ENCODE measurements around the gene AHR. TPM values are rescaled to one million over a fixed set of nuclear protein-coding genes. Genes with fewer than 3 reads are reported as not detected.
"Not testable (repeated sequence)": the region's sequence is repeated elsewhere in the genome, so short reads cannot be mapped to it uniquely, and the experiment has no call there.

AHR gene
- total RNA-seq, 1 experiment from 2014 or later = 39.0 TPM

DNA sequence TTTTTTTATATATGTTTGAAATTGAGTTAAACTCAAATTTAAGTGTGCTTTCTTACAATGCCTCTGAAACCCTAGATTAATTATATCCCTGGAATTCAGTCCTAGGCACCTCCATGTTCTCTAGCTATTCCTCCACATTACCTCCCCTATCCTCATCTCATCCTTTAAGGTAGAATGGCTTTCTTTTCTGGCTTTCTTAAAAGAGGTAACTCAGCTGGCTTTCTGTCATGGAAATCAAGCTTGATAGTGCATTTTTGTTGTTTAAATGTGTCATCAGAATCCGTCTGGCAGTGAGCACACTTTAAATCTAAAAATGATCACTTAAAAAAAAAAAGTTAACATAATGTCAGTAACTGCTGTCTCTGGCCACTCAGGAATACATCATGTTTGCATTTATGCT, 42.2 kb downstream of the AHR start:
- H3K36me3 Mint-ChIP-seq (ENCODE audit: insufficient read depth, unreplicated experiment) = peaks cover 32% of the 10 kb centered on the region
- Histone ChIP-seq H3K9me3 (no peaks in the 10 kb centered on the region), H3K4me1 (no peaks in the 10 kb centered on the region), H3K27me3 (replicated peaks; ENCODE audit: control insufficient read depth, insufficient read depth, low read length) (no peaks in the 10 kb centered on the region), H3K36me3 (ENCODE audit: control insufficient read depth, insufficient read depth, low read length) (peaks cover 3% of the 10 kb centered on the region; the same call in 1 of the 2 replicates), H3K4me3 (ENCODE audit: low read depth, low read length) (no peak overlapping the region)
- H3K4me1 Mint-ChIP-seq (ENCODE audit: low read depth, unreplicated experiment) = no peaks in the 10 kb centered on the region
- no peak for DNase-seq
- no peaks in the 10 kb centered on the region for H3K9me3 Mint-ChIP-seq (ENCODE audit: unreplicated experiment)
- H3K4me3 Mint-ChIP-seq (ENCODE audit: unreplicated experiment) = no peak overlapping the region
- no TSS peak for BruUV-seq (replicated peaks)
- TF ChIP-seq, protein P1, sequence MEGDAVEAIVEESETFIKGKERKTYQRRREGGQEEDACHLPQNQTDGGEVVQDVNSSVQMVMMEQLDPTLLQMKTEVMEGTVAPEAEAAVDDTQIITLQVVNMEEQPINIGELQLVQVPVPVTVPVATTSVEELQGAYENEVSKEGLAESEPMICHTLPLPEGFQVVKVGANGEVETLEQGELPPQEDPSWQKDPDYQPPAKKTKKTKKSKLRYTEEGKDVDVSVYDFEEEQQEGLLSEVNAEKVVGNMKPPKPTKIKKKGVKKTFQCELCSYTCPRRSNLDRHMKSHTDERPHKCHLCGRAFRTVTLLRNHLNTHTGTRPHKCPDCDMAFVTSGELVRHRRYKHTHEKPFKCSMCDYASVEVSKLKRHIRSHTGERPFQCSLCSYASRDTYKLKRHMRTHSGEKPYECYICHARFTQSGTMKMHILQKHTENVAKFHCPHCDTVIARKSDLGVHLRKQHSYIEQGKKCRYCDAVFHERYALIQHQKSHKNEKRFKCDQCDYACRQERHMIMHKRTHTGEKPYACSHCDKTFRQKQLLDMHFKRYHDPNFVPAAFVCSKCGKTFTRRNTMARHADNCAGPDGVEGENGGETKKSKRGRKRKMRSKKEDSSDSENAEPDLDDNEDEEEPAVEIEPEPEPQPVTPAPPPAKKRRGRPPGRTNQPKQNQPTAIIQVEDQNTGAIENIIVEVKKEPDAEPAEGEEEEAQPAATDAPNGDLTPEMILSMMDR (IDR thresholded peaks at IDR 0.05; ENCODE audit: insufficient read depth in 1 of 2, low read depth in 1 of 2, low read length in 1 of 2, severe bottlenecking in 1 of 2, unreplicated experiment in 1 of 2) = no peak
- ChIA-PET POLR2A (no interaction called here), CTCF (no interaction called here)
- H3K27me3 Mint-ChIP-seq (ENCODE audit: insufficient read depth, unreplicated experiment) = no peaks in the 10 kb centered on the region
- intact Hi-C loops (cut with micrococcal nuclease; ENCODE audit: unreplicated experiment) = no loop called here
- no peak overlapping the region for H3K27ac Mint-ChIP-seq (ENCODE audit: unreplicated experiment)

DNA sequence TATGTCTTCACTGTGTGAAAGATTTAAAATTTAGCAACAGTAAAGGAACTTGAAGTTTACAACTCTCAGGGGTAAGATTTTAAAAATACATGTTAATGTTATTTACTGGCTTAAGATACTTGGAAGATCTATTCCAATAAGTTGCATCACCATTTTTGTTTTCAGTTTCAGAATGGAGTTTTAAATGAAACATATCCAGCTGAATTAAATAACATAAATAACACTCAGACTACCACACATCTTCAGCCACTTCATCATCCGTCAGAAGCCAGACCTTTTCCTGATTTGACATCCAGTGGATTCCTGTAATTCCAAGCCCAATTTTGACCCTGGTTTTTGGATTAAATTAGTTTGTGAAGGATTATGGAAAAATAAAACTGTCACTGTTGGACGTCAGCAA, 44.3 kb downstream of the AHR start:
- no peaks in the 10 kb centered on the region for H3K4me1 Mint-ChIP-seq (ENCODE audit: low read depth, unreplicated experiment)
- no TSS peak for BruUV-seq (replicated peaks)
- intact Hi-C loops (cut with micrococcal nuclease; ENCODE audit: unreplicated experiment) = no loop called here
- H3K9me3 ChIP-seq = no peaks in the 10 kb centered on the region
- no peak overlapping the region for H3K4me3 ChIP-seq (ENCODE audit: low read depth, low read length)
- POLR2A ChIA-PET = no interaction called here
- CTCF ChIA-PET = no interaction called here
- no peaks in the 10 kb centered on the region for H3K4me1 ChIP-seq
- H3K9me3 Mint-ChIP-seq (ENCODE audit: unreplicated experiment) = peaks cover 5% of the 10 kb centered on the region
- no peaks in the 10 kb centered on the region for H3K27me3 Mint-ChIP-seq (ENCODE audit: insufficient read depth, unreplicated experiment)
- no peak overlapping the region for H3K27ac Mint-ChIP-seq (ENCODE audit: unreplicated experiment)
- no peak overlapping the region for H3K4me3 Mint-ChIP-seq (ENCODE audit: unreplicated experiment)
- H3K36me3 ChIP-seq (ENCODE audit: control insufficient read depth, insufficient read depth, low read length) = peaks cover 3% of the 10 kb centered on the region; the same call in 1 of the 2 replicates
- TF ChIP-seq, protein P1 (IDR thresholded peaks at IDR 0.05; ENCODE audit: insufficient read depth in 1 of 2, low read depth in 1 of 2, low read length in 1 of 2, severe bottlenecking in 1 of 2, unreplicated experiment in 1 of 2) = no peak
- H3K36me3 Mint-ChIP-seq (ENCODE audit: insufficient read depth, unreplicated experiment) = peaks cover 26% of the 10 kb centered on the region
- H3K27me3 ChIP-seq (replicated peaks; ENCODE audit: control insufficient read depth, insufficient read depth, low read length) = no peaks in the 10 kb centered on the region
- no peak for DNase-seq

DNA sequence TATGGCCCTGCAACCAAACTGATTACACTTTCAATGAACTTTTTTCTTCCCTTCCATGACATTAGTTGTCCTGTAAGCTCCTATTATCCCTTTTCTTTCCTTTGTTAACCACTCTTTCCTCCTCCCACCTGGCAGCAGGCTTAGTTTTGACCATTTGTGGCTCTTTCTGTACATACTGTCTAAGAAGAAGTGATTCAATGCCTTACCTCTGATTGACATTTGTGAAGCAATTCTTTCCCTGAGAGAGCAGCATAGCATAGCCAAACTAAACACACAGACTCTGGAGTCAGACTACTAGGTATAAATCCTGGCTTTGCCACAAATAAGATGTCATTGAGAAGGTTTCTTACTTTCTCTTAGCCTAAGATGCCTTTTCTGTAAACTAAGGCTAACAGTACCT, 48.9 kb downstream of the AHR start:
- POLR2A ChIA-PET = no interaction called here
- Mint-ChIP-seq H3K27me3 (ENCODE audit: insufficient read depth, unreplicated experiment) (no peaks in the 10 kb centered on the region), H3K9me3 (ENCODE audit: unreplicated experiment) (peaks cover 27% of the 10 kb centered on the region), H3K4me1 (ENCODE audit: low read depth, unreplicated experiment) (no peaks in the 10 kb centered on the region), H3K36me3 (ENCODE audit: insufficient read depth, unreplicated experiment) (peaks cover 24% of the 10 kb centered on the region), H3K27ac (ENCODE audit: unreplicated experiment) (no peak overlapping the region), H3K4me3 (ENCODE audit: unreplicated experiment) (no peak overlapping the region)
- Histone ChIP-seq H3K36me3 (ENCODE audit: control insufficient read depth, insufficient read depth, low read length) (no peaks in the 10 kb centered on the region), H3K4me1 (no peaks in the 10 kb centered on the region), H3K4me3 (ENCODE audit: low read depth, low read length) (no peak overlapping the region), H3K27me3 (replicated peaks; ENCODE audit: control insufficient read depth, insufficient read depth, low read length) (no peaks in the 10 kb centered on the region), H3K9me3 (peaks cover 8% of the 10 kb centered on the region)
- no peak for DNase-seq
- TF ChIP-seq, protein P1 (IDR thresholded peaks at IDR 0.05; ENCODE audit: insufficient read depth in 1 of 2, low read depth in 1 of 2, low read length in 1 of 2, severe bottlenecking in 1 of 2, unreplicated experiment in 1 of 2) = no peak
- CTCF ChIA-PET = no interaction called here
- intact Hi-C loops (cut with micrococcal nuclease; ENCODE audit: unreplicated experiment) = no loop called here
- BruUV-seq (replicated peaks) = no TSS peak

DNA sequence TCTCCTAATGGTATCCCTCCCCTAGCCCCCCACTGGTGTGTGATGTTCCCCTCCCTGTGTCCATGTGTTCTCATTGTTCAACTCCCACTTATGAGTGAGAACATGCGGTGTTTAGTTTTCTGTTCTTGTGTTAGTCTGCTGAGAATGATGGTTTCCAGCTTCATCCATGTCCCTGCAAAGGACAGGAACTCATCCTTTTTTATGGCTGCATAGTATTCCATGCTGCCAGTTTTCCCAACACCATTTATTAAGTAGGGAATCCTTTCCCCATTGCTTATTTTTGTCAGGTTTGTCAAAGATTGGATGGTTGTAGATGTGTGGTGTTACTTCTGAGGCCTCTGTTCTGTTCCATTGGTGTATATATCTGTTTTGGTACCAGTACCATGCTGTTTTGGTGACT, 50.5 kb downstream of the AHR start:
- H3K4me1 ChIP-seq; H3K36me3 ChIP-seq (ENCODE audit: control insufficient read depth, insufficient read depth, low read length); H3K27me3 ChIP-seq (replicated peaks; ENCODE audit: control insufficient read depth, insufficient read depth, low read length); BruUV-seq (replicated peaks); CTCF ChIA-PET; DNase-seq; intact Hi-C loops (cut with micrococcal nuclease; ENCODE audit: unreplicated experiment); H3K4me3 ChIP-seq (ENCODE audit: low read depth, low read length); H3K9me3 ChIP-seq; POLR2A ChIA-PET; H3K4me1 Mint-ChIP-seq (ENCODE audit: low read depth, unreplicated experiment); H3K4me3 Mint-ChIP-seq (ENCODE audit: unreplicated experiment); H3K27me3 Mint-ChIP-seq (ENCODE audit: insufficient read depth, unreplicated experiment); H3K27ac Mint-ChIP-seq (ENCODE audit: unreplicated experiment): not testable (repeated sequence)
- Mint-ChIP-seq H3K9me3 (ENCODE audit: unreplicated experiment) (peaks cover 27% of the 10 kb centered on the region), H3K36me3 (ENCODE audit: insufficient read depth, unreplicated experiment) (peaks cover 16% of the 10 kb centered on the region)

DNA sequence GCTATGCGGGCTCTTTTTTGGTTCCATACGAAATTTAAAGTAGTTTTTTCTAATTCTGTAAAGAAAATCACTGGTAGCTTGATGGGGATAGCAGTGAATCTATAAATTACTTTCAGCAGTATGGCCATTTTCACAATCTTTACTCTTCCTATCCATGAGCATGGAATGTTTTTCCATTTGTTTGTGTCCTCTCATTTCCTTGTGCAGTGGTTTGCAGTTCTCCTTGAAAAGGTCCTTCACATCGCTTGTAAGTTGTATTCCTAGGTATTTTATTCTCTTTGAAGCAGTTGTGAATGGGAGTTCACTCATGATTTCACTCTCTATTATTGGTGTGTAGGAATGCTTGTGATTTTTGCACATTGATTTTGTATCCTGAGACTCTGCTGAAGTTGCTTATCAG, 51.9 kb downstream of the AHR start:
- DNase-seq; H3K27ac Mint-ChIP-seq (ENCODE audit: unreplicated experiment); H3K4me3 ChIP-seq (ENCODE audit: low read depth, low read length); BruUV-seq (replicated peaks); H3K9me3 ChIP-seq; POLR2A ChIA-PET; H3K27me3 ChIP-seq (replicated peaks; ENCODE audit: control insufficient read depth, insufficient read depth, low read length); H3K36me3 ChIP-seq (ENCODE audit: control insufficient read depth, insufficient read depth, low read length); H3K4me3 Mint-ChIP-seq (ENCODE audit: unreplicated experiment); intact Hi-C loops (cut with micrococcal nuclease; ENCODE audit: unreplicated experiment); H3K27me3 Mint-ChIP-seq (ENCODE audit: insufficient read depth, unreplicated experiment); CTCF ChIA-PET; H3K4me1 Mint-ChIP-seq (ENCODE audit: low read depth, unreplicated experiment); H3K4me1 ChIP-seq: not testable (repeated sequence)
- peaks cover 27% of the 10 kb centered on the region for H3K9me3 Mint-ChIP-seq (ENCODE audit: unreplicated experiment)
- peaks cover 21% of the 10 kb centered on the region for H3K36me3 Mint-ChIP-seq (ENCODE audit: insufficient read depth, unreplicated experiment)

Measured in Caco-2 (cell line).